ENCODE measurements around the gene PUM1.

- TF ChIP-seq, protein P1, sequence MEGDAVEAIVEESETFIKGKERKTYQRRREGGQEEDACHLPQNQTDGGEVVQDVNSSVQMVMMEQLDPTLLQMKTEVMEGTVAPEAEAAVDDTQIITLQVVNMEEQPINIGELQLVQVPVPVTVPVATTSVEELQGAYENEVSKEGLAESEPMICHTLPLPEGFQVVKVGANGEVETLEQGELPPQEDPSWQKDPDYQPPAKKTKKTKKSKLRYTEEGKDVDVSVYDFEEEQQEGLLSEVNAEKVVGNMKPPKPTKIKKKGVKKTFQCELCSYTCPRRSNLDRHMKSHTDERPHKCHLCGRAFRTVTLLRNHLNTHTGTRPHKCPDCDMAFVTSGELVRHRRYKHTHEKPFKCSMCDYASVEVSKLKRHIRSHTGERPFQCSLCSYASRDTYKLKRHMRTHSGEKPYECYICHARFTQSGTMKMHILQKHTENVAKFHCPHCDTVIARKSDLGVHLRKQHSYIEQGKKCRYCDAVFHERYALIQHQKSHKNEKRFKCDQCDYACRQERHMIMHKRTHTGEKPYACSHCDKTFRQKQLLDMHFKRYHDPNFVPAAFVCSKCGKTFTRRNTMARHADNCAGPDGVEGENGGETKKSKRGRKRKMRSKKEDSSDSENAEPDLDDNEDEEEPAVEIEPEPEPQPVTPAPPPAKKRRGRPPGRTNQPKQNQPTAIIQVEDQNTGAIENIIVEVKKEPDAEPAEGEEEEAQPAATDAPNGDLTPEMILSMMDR (conservative IDR thresholded peaks at IDR 0.05 in 1 of 2, IDR thresholded peaks at IDR 0.05 in 1 of 2; ENCODE audit: extremely low read depth in 1 of 2, insufficient read depth in 1 of 2, low read depth in 1 of 2, low read length in 2 of 2), result no peak
- TF ChIP-seq EZH2 (IDR thresholded peaks at IDR 0.05; ENCODE audit: borderline replicate concordance, low read length), result no peak
Observed at GRCh38 chr1:30891227-30891552, 174.3 kb downstream of the PUM1 start.
